Mesenchymal stem cell (in vitro differentiated cells and primary cell): Measurements from ENCODE around the gene SMIM38.
A peak's percentile ranks its signal among the peaks of the same experiment; 100 is the strongest.

Experiments used
- DNase-seq: peaks from one replicate; pipeline ENCODE4 v3.0.0-alpha.2; 2013
- H2AFZ ChIP-seq: one replicate; pipeline ENCODE4 v1.6.1; 2013; ENCODE audit warnings: low read depth, mild to moderate bottlenecking, control low read depth, inconsistent platforms, low read length, moderate library complexity
- H2AK5ac ChIP-seq: 2 replicates; pipeline ENCODE4 v1.6.1; 2013; ENCODE audit warnings: low read length, moderate library complexity, mild to moderate bottlenecking, inconsistent platforms; ENCODE audit not compliant: severe bottlenecking
- H2BK120ac ChIP-seq: one replicate; pipeline ENCODE4 v1.6.1; 2013; ENCODE audit warnings: low read depth, mild to moderate bottlenecking, inconsistent platforms, low read length, moderate library complexity
- H2BK12ac ChIP-seq, 2 experiments: one replicate each; pipeline ENCODE4 v1.6.1; 2013; ENCODE audit warnings: inconsistent platforms in 2 of 2, low read length in 2 of 2, mild to moderate bottlenecking in 2 of 2, moderate library complexity in 2 of 2, control low read depth in 1 of 2
- H2BK15ac ChIP-seq: one replicate; pipeline ENCODE4 v1.6.1; 2013; ENCODE audit warnings: mild to moderate bottlenecking, low read depth, inconsistent platforms; ENCODE audit not compliant: poor library complexity, severe bottlenecking
- H2BK5ac ChIP-seq: 2 replicates; pipeline ENCODE4 v1.6.1; 2013; ENCODE audit warnings: low read depth, mild to moderate bottlenecking, low read length, control low read depth, inconsistent platforms; ENCODE audit not compliant: poor library complexity, severe bottlenecking
- H3K14ac ChIP-seq, 2 experiments: one replicate each; pipeline ENCODE4 v1.6.1; 2013; ENCODE audit warnings: inconsistent platforms in 2 of 2, low read length in 2 of 2, control low read depth in 1 of 2, mild to moderate bottlenecking in 1 of 2, moderate library complexity in 1 of 2
- H3K18ac ChIP-seq, 2 experiments: one replicate each; pipeline ENCODE4 v1.6.1; 2013; ENCODE audit warnings: inconsistent platforms in 2 of 2, low read length in 2 of 2, control low read depth in 1 of 2, low read depth in 1 of 2, mild to moderate bottlenecking in 1 of 2
- H3K23ac ChIP-seq, 2 experiments: one replicate each; pipeline ENCODE4 v1.6.1; 2013; ENCODE audit warnings: inconsistent platforms in 2 of 2, low read length in 2 of 2, mild to moderate bottlenecking in 2 of 2, moderate library complexity in 2 of 2, control low read depth in 1 of 2
- H3K27ac ChIP-seq: 2 replicates; pipeline ENCODE4 v1.5.1; 2013; ENCODE audit warnings: mild to moderate bottlenecking, moderate library complexity, low read length, control low read depth, inconsistent platforms; ENCODE audit not compliant: poor library complexity, severe bottlenecking
- H3K27me3 ChIP-seq, 2 experiments: 2 replicates each; pipeline versions ENCODE4 v1.6.1 to v1.7.0; 2013; ENCODE audit warnings: low read length in 2 of 2, mild to moderate bottlenecking in 2 of 2, moderate library complexity in 2 of 2, control low read depth in 1 of 2, inconsistent platforms in 1 of 2; ENCODE audit not compliant: control insufficient read depth in 1 of 2, insufficient read depth in 1 of 2
- H3K36me3 ChIP-seq, 2 experiments: 2 replicates each; pipeline versions ENCODE4 v1.6.1 to v1.7.0; 2013; ENCODE audit warnings: low read length in 2 of 2, control low read depth in 1 of 2, inconsistent platforms in 1 of 2, low read depth in 1 of 2, mild to moderate bottlenecking in 1 of 2; ENCODE audit not compliant: insufficient read depth in 2 of 2, control insufficient read depth in 1 of 2
- H3K4ac ChIP-seq, 2 experiments: one replicate each; pipeline ENCODE4 v1.6.1; 2013; ENCODE audit warnings: inconsistent platforms in 2 of 2, low read length in 2 of 2, mild to moderate bottlenecking in 2 of 2, moderate library complexity in 2 of 2, control low read depth in 1 of 2, low read depth in 1 of 2
- H3K4me1 ChIP-seq: 2 replicates; pipeline ENCODE4 v1.6.1; 2013; ENCODE audit warnings: low read depth, low read length, control low read depth; ENCODE audit not compliant: control insufficient read depth, insufficient read depth
- H3K4me2 ChIP-seq: 2 replicates; pipeline ENCODE4 v1.6.1; 2013; ENCODE audit warnings: low read length, mild to moderate bottlenecking, inconsistent platforms; ENCODE audit not compliant: poor library complexity, severe bottlenecking
- H3K4me3 ChIP-seq, 2 experiments: 2 replicates each; pipeline versions ENCODE4 v1.5.1 to v1.7.0; 2013; ENCODE audit warnings: low read length in 2 of 2, mild to moderate bottlenecking in 2 of 2, control low read depth in 1 of 2, low read depth in 1 of 2; ENCODE audit not compliant: insufficient read depth in 1 of 2
- H3K79me1 ChIP-seq: replicated peaks from 2 replicates; pipeline ENCODE4 v1.6.1; 2013; ENCODE audit warnings: mild to moderate bottlenecking, control low read depth, low read length, inconsistent platforms; ENCODE audit not compliant: poor library complexity, severe bottlenecking
- H3K9ac ChIP-seq: 2 replicates; pipeline ENCODE4 v1.7.0; 2013; ENCODE audit warnings: mild to moderate bottlenecking, low read length, moderate library complexity
- H3K9me3 ChIP-seq: 2 replicates; pipeline ENCODE4 v1.7.0; 2013; ENCODE audit warnings: mild to moderate bottlenecking, low read length; ENCODE audit not compliant: control insufficient read depth
- H4K8ac ChIP-seq: one replicate; pipeline ENCODE4 v1.6.1; 2013; ENCODE audit warnings: inconsistent platforms, mild to moderate bottlenecking, low read length, moderate library complexity
- H4K91ac ChIP-seq: one replicate; pipeline ENCODE4 v1.6.1; 2013; ENCODE audit warnings: mild to moderate bottlenecking, low read length, inconsistent platforms
- WGBS: methylation state at CpG from one replicate; pipeline ENCODE4 v1.1.7; 2013; ENCODE audit warnings: mixed read lengths; 5-methylcytosine and 5-hydroxymethylcytosine counted together

The SMIM38 gene

DNA sequence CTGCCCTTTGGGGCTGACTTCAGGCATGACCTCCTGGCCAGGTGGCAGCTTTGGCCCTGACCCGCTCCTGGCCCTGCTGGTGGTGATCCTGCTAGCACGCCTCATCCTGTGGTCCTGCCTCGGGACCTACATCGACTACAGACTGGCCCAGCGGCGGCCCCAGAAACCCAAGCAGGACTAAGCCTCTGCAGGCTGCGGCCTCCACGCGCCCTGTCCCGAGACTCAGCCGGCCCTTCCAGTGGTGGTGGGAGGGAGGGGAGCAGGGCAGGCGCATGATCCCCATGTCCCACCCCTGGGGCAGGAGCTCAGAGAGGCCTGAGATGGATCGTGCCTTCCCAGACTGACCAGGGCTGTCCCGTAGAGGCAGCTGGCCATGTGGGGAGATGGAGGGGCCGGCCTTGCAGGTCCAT lies 2.1 kb downstream of the SMIM38 start:
- H3K4me1 ChIP-seq = no peaks in the 10 kb centered on the region
- H3K27ac ChIP-seq = no peak overlapping the region
- H3K79me1 ChIP-seq = no peaks in the 10 kb centered on the region
- H3K23ac ChIP-seq = no peak overlapping the region
- peak overlapping the region; percentile 28 for H4K91ac ChIP-seq
- H2AK5ac ChIP-seq = no peak overlapping the region
- no peak overlapping the region for H2BK5ac ChIP-seq
- no peak overlapping the region for H3K4me2 ChIP-seq
- H2BK15ac ChIP-seq = no peak overlapping the region
- peak overlapping the region in 1 of 2 experiments; percentile 11 for H3K14ac ChIP-seq
- peak overlapping the region; percentile 2 for H4K8ac ChIP-seq
- no peak overlapping the region for H2BK120ac ChIP-seq
- peak overlapping the region in 1 of 2 experiments; percentile 17 for H2BK12ac ChIP-seq
- H3K4me3 ChIP-seq = no peak overlapping the region
- peak overlapping the region; percentile 59 for H3K9ac ChIP-seq
- no peak overlapping the region for H2AFZ ChIP-seq
- H3K27me3 ChIP-seq = peaks cover 20 to 62% of the 10 kb centered on the region in 2 experiments
- WGBS = 93% methylated on average over 15 of the region's 15 CpGs
- no peak overlapping the region for H3K18ac ChIP-seq
- no peak overlapping the region for H3K4ac ChIP-seq
- peaks cover under 1% of the 10 kb centered on the region for H3K9me3 ChIP-seq
- no peaks in the 10 kb centered on the region for H3K36me3 ChIP-seq
- DNase-seq = no peak

DNA sequence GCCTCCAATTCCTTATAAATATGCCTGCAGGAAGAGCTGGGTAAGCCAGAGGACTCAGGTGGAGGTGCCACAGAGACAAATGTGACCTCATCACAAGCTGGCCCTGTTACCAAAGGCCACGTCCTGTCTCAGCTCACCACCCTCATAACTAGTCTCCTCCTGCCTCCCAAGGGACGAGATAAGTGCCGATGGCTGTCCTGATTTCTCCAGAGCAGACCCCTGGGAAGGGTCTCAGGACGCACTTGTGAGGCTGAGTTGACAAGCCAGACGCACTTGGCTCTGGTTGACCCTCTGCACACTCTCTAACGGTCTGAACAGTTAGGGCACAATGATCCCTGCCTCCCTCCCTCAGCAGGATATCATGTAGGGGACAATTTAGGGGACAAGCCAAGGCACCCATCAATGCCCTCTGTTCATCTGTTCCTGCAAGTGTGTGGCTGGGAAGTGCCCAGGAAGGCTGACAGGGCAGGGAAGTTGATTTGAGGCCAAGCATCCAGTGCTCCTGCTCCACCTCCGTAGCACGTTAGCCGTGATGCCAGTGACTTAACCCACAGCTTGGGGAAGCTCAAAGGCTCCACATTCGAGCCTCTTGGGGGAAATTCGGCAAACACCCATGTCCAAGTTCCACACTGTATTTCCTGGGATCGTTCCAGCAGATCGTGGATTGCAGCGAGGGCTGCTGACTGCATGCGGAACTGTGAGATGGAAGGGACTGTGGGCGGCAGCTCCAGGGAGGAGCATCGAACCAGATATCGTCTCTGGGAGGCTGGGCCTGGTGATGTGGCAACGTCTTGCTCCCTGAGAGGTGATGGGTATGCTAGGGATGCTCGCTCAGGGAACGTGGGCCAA lies 2.8 kb downstream of the SMIM38 start:
- Histone ChIP-seq H2BK120ac (no peak overlapping the region), H3K14ac (no peak overlapping the region), H3K27ac (no peak overlapping the region), H3K23ac (no peak overlapping the region), H3K36me3 (no peaks in the 10 kb centered on the region), H2BK5ac (no peak overlapping the region), H3K79me1 (no peaks in the 10 kb centered on the region), H3K18ac (no peak overlapping the region), H4K91ac (no peak overlapping the region), H3K4ac (no peak overlapping the region), H2BK12ac (no peak overlapping the region), H2AK5ac (no peak overlapping the region), H3K4me3 (no peak overlapping the region), H2BK15ac (no peak overlapping the region), H3K9me3 (peaks cover 6% of the 10 kb centered on the region), H3K4me2 (no peak overlapping the region), H4K8ac (no peak overlapping the region), H3K4me1 (no peaks in the 10 kb centered on the region), H3K9ac (no peak overlapping the region), H3K27me3 (peaks cover 20 to 56% of the 10 kb centered on the region in 2 experiments), H2AFZ (no peak overlapping the region)
- DNase-seq = no peak
- 83% methylated on average over 21 of the region's 21 CpGs for WGBS

DNA sequence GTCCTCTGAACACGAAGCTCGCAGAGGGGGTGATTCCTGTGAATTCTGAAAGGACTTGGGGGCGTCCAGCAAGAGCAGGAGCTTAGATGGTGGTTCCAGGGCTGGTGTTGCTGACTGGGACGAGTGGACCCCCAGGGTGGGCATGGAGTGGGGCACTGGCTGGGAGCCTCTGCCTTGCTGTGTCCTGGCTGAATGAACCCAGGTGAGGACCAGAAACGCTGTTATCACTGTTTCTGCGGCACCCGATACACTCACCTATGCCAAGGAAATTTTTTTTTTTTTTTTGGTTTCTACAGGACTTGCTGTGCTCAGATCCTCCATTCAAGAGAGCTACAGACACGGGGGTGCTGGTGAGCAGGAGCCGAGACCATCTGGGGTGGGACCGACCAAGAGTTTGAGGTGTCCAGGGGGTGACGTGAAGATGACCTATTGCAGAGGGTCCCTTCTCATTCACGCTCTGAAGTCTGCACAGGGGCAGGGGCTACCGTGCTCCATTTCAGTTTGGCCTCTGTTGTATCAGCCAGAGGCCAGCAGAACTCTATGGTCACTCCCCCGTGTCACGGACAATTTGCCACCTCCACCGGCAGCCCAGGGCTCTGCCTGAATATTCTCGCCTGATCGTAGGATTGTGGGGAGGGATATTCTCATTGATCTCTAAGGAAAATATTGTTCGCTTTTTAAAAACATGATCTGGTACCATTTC lies 3.6 kb downstream of the SMIM38 start:
- Histone ChIP-seq H2AFZ (no peak overlapping the region), H2BK5ac (no peak overlapping the region), H3K4ac (no peak overlapping the region), H3K14ac (no peak overlapping the region), H3K9me3 (peaks cover 13% of the 10 kb centered on the region), H3K9ac (no peak overlapping the region), H2BK15ac (no peak overlapping the region), H4K8ac (no peak overlapping the region), H2BK120ac (no peak overlapping the region), H3K18ac (no peak overlapping the region), H3K4me1 (no peaks in the 10 kb centered on the region), H2BK12ac (no peak overlapping the region), H3K79me1 (no peaks in the 10 kb centered on the region), H3K4me2 (no peak overlapping the region), H2AK5ac (no peak overlapping the region), H3K27me3 (peaks cover 20 to 50% of the 10 kb centered on the region in 2 experiments), H3K27ac (no peak overlapping the region), H3K23ac (no peak overlapping the region), H4K91ac (peak overlapping the region; percentile 53), H3K4me3 (no peak overlapping the region), H3K36me3 (no peaks in the 10 kb centered on the region)
- no peak for DNase-seq
- WGBS = 93% methylated on average over 19 of the region's 19 CpGs
